ENCODE results near the gene CNNM4.
A peak's percentile ranks its signal among the peaks of the same experiment; 100 is the strongest.
"Not testable (repeated sequence)": the region's sequence is repeated elsewhere in the genome, so short reads cannot be mapped to it uniquely, and the experiment has no call there.

Gene CNNM4

GRCh38 chr2:96792772-96793749, 32.4 kb downstream of the CNNM4 start:
- no peak for DNase-seq (ENCODE audit: low read depth)

GRCh38 chr2:96795076-96795475, 34.4 kb downstream of the CNNM4 start:
- no peak for DNase-seq (ENCODE audit: low read depth)

GRCh38 chr2:96796497-96796896, 35.8 kb downstream of the CNNM4 start:
- DNase-seq (ENCODE audit: low read depth), result not testable (repeated sequence)

- DNase-seq (ENCODE audit: low read depth), result no peak
Observed at GRCh38 chr2:96797066-96797625, 36.4 kb downstream of the CNNM4 start.

- no peak for DNase-seq (ENCODE audit: low read depth)
Observed at GRCh38 chr2:96798733-96799622, 38.3 kb downstream of the CNNM4 start.

GRCh38 chr2:96799623-96799935, 38.9 kb downstream of the CNNM4 start:
- no peak for DNase-seq (ENCODE audit: low read depth)

GRCh38 chr2:96800061-96801004, 39.6 kb downstream of the CNNM4 start:
- DNase-seq (ENCODE audit: low read depth), result no peak

- peak; percentile 53 for DNase-seq (ENCODE audit: low read depth)
Observed at GRCh38 chr2:96801005-96801785, 40.5 kb downstream of the CNNM4 start.

- no peak for DNase-seq (ENCODE audit: low read depth)
Observed at GRCh38 chr2:96801786-96802595, 41.3 kb downstream of the CNNM4 start.

GRCh38 chr2:96802721-96803120, 42.0 kb downstream of the CNNM4 start:
- DNase-seq (ENCODE audit: low read depth), result no peak

GRCh38 chr2:96804986-96805385, 44.3 kb downstream of the CNNM4 start:
- no peak for DNase-seq (ENCODE audit: low read depth)

- DNase-seq (ENCODE audit: low read depth), result not testable (repeated sequence)
Observed at GRCh38 chr2:96805946-96806345, 45.2 kb downstream of the CNNM4 start.

- DNase-seq (ENCODE audit: low read depth), result peak; percentile 39
Observed at GRCh38 chr2:96806468-96807126, 45.9 kb downstream of the CNNM4 start.

GRCh38 chr2:96807127-96807471, 46.4 kb downstream of the CNNM4 start:
- no peak for DNase-seq (ENCODE audit: low read depth)

GRCh38 chr2:96808176-96808837, 47.6 kb downstream of the CNNM4 start:
- DNase-seq (ENCODE audit: low read depth), result no peak

- no peak for DNase-seq (ENCODE audit: low read depth)
Observed at GRCh38 chr2:96809216-96809882, 48.6 kb downstream of the CNNM4 start.

- DNase-seq (ENCODE audit: low read depth), result no peak
Observed at GRCh38 chr2:96809951-96810782, 49.5 kb downstream of the CNNM4 start.

Measured in activated T-helper 1 cell treated with Interleukin-2 at 50 U/mL for 16 hours (primary cell).